GM12878 (cell line): Measurements from ENCODE around the gene REM2. TPM values are rescaled to one million over a fixed set of nuclear protein-coding genes. Genes with fewer than 3 reads are reported as not detected.

Experiments
- ATAC-seq: fragments of 200-7000 bp; cut with Tn5 transposase; 3 replicates; pipeline ENCODE4 v1.9.1; 2020; ENCODE audit warnings: mild to moderate bottlenecking, moderate library complexity
- BruUV-seq: library from RNA; stranded (reverse); fragments of 400-500 nt; replicated peaks from 2 replicates; lab custom pipeline; 2021; lab: Mats Ljungman, UMichigan
- CTCF ChIA-PET: fragments of 300-600 bp; sonication (Branson Sonifier 250); formaldehyde crosslinking; extraction: SDS; loops from one replicate; lab custom pipeline; 2021; ENCODE audit warnings: inconsistent platforms; lab: Yijun Ruan, JAX
- POLR2A ChIA-PET: fragments of 350-600 bp; formaldehyde crosslinking; extraction: SDS; loops from one replicate; lab custom pipeline; 2021; ENCODE audit warnings: inconsistent platforms; lab: Charles Lee
- RAD21 ChIA-PET: fragments of 300-600 bp; sonication (Branson Sonifier 250); formaldehyde crosslinking; loops from one replicate; lab custom pipeline; 2023; ENCODE audit warnings: antibody characterized with exemption; ENCODE audit not compliant: unreplicated experiment; lab: Charles Lee
- SMC1A ChIA-PET: fragments of 300-600 bp; sonication (Branson Sonifier 250); formaldehyde crosslinking; loops from one replicate; lab custom pipeline; 2023; ENCODE audit not compliant: unreplicated experiment, uncharacterized antibody; lab: Charles Lee
- DNase-seq: peaks from one replicate; pipeline ENCODE4 v3.0.0-alpha.2; 2011; ENCODE audit warnings: low read depth, low spot score
- FAIRE-seq: peaks from 3 replicates; lab custom pipeline; 2011; peaks lifted over from hg19 to GRCh38; lab: Jason Lieb, UNC
- H2AFZ ChIP-seq: 2 replicates; pipeline ENCODE4 v1.6.0; 2011; ENCODE audit warnings: low read depth, low read length, control low read depth; ENCODE audit not compliant: control insufficient read depth
- H3K27ac ChIP-seq: 2 replicates; pipeline ENCODE4 v1.5.1; 2011; ENCODE audit warnings: control low read depth; ENCODE audit not compliant: control insufficient read depth, insufficient read depth
- H3K27me3 ChIP-seq, 2 experiments: replicated peaks in 1 of 2; 2 replicates each; pipeline versions ENCODE4 v1.6.0 to v1.6.1; 2011; ENCODE audit warnings: low read length in 1 of 2; ENCODE audit not compliant: control insufficient read depth in 2 of 2, insufficient read depth in 2 of 2
- H3K36me3 ChIP-seq, 2 experiments: 2 replicates each; pipeline ENCODE4 v1.5.1; 2011; ENCODE audit warnings: low read length in 1 of 2; ENCODE audit not compliant: control insufficient read depth in 2 of 2, insufficient read depth in 2 of 2
- H3K4me1 ChIP-seq: 2 replicates; pipeline ENCODE4 v1.6.1; 2011; ENCODE audit warnings: mild to moderate bottlenecking, low read length, moderate library complexity, mixed read lengths; ENCODE audit not compliant: control insufficient read depth, insufficient read depth
- H3K4me2 ChIP-seq: 2 replicates; pipeline ENCODE4 v1.6.0; 2011; ENCODE audit warnings: control low read depth; ENCODE audit not compliant: control insufficient read depth, insufficient read depth
- H3K4me3 ChIP-seq: fragments of 200-600 bp; sonication (generic); 2 replicates; pipeline ENCODE4 v1.5.1; 2016
- H3K79me2 ChIP-seq: 2 replicates; pipeline ENCODE4 v1.6.0; 2011; ENCODE audit warnings: low read length; ENCODE audit not compliant: control insufficient read depth, insufficient read depth
- H3K9ac ChIP-seq: 2 replicates; pipeline ENCODE4 v1.8.0; 2011; ENCODE audit warnings: low read length, control low read depth, mixed read lengths; ENCODE audit not compliant: control insufficient read depth, insufficient read depth
- H3K9me3 ChIP-seq: replicated peaks from 3 replicates; pipeline ENCODE4 v1.5.1; 2011; ENCODE audit warnings: mild to moderate bottlenecking, low read length; ENCODE audit not compliant: control insufficient read depth, insufficient read depth
- H4K20me1 ChIP-seq: 2 replicates; pipeline ENCODE4 v1.6.0; 2011; ENCODE audit not compliant: control insufficient read depth, insufficient read depth
- CEBPB ChIP-seq, 2 experiments: fragments of 150-350 bp in 1 of 2; IDR thresholded peaks; 2 replicates each; pipeline ENCODE4 v1.6.1; 2012 to 2014; ENCODE audit warnings: low read depth in 2 of 2, low read length in 2 of 2, borderline replicate concordance in 1 of 2, inconsistent platforms in 1 of 2
- EZH2 ChIP-seq: IDR thresholded peaks from 2 replicates; pipeline ENCODE4 v1.6.1; 2012; ENCODE audit warnings: low read depth, mild to moderate bottlenecking, control low read depth, inconsistent platforms, low read length, borderline replicate concordance; ENCODE audit not compliant: control insufficient read depth
- KLF5 ChIP-seq: fragments of 450-650 bp; IDR thresholded peaks from 2 replicates; pipeline ENCODE4 v1.6.1; 2014; ENCODE audit warnings: mild to moderate bottlenecking; ENCODE audit not compliant: partially characterized antibody
- PKNOX1 ChIP-seq: fragments of 450-650 bp; IDR thresholded peaks from 2 replicates; pipeline ENCODE4 v1.6.1; 2016; ENCODE audit warnings: mild to moderate bottlenecking
- ZBTB33 ChIP-seq: fragments of 450-650 bp; IDR thresholded peaks from 2 replicates; pipeline ENCODE4 v1.6.1; 2017; ENCODE audit warnings: mild to moderate bottlenecking
- ZNF622 ChIP-seq: fragments of 450-650 bp; IDR thresholded peaks from 2 replicates; pipeline ENCODE4 v1.6.1; 2017; ENCODE audit warnings: mild to moderate bottlenecking, inconsistent platforms
- WGBS: methylation state at CpG from one replicate; pipeline ENCODE4 v1.1.6; 2016; ENCODE audit warnings: low lambda C conversion rate; ENCODE audit not compliant: insufficient replicate concordance, insufficient coverage; ENCODE audit errors: missing lambda C conversion rate; 5-methylcytosine and 5-hydroxymethylcytosine counted together
- in situ Hi-C: fragments of 300-500 bp; cut with MboI; formaldehyde crosslinking; loops from 9 replicates; pipeline ENCODE4 v1.14.3; 2018; ENCODE audit warnings: mixed read lengths
- intact Hi-C: fragments of 100-400 bp; cut with micrococcal nuclease; formaldehyde crosslinking; loops from one replicate; pipeline ENCODE4 v1.14.2; 2022; ENCODE audit not compliant: unreplicated experiment
- polyA plus RNA-seq, 11 experiments: library from polyadenylated mRNA; depleted of rRNA in 4 of 11; unstranded in 6 of 11; stranded (reverse) in 5 of 11; fragments of >200 nt; fragmentation: Nextera tagmentation in 4 of 11; fragmentation: Illumina TruSeq in 1 of 11; extraction: Ambion mirVana in 4 of 11; extraction: Trizol in 1 of 11; gene quantifications; 1 replicate in 1 of 11; 2 replicates in 10 of 11; pipeline versions ENCODE4 v1.2.1 to v1.2.3, GENCODE V29; 2011 to 2016; ENCODE audit warnings: inconsistent platforms in 2 of 11, missing spikeins in 2 of 11, low read depth in 1 of 11
- total RNA-seq, 4 experiments: library from RNA; depleted of rRNA in 3 of 4; stranded (reverse); fragments of >200 nt in 3 of 4; fragmentation: Illumina TruSeq in 1 of 4; extraction: Trizol in 1 of 4; gene quantifications; 2 replicates each; pipeline versions ENCODE4 v1.2.1 to v1.2.3, GENCODE V29; 2013 to 2021

Gene REM2
- total and polyA plus RNA-seq, 10 of the 15 experiments (the other 5 are each of a cell fraction or from before 2014, with no cell fraction given), result 0.27 to 1.5 (median 0.83) TPM

GRCh38 chr14:22932146-22932545 lies 49.1 kb downstream of the REM2 start:
- H3K4me1 ChIP-seq, result peaks cover 10% of the 10 kb centered on the region; the same call in 1 of the 2 replicates
- BruUV-seq, result no TSS peak
- H3K9ac ChIP-seq, result no peak overlapping the region
- intact Hi-C loops (no loop called here), in situ Hi-C loops (no loop called here)
- no peak overlapping the region for H2AFZ ChIP-seq
- peaks cover 19% of the 10 kb centered on the region for H3K79me2 ChIP-seq
- H3K27ac ChIP-seq, result no peak overlapping the region
- H3K36me3 ChIP-seq, result no peaks in the 10 kb centered on the region
- no peaks in the 10 kb centered on the region for H3K27me3 ChIP-seq
- ChIA-PET CTCF (interaction anchor here (3.2 to 3.4 kb wide), 2 partner anchors 40 to 45 kb away, joined by 32 to 34 read pairs; no protein-coding TSS in a partner anchor), POLR2A (interaction anchor here (0.6 to 1.0 kb wide), 3 partner anchors 41 to 375 kb away, joined by 3 to 5 read pairs (median 3); partner anchors contain the start of gene BCL2L2), RAD21 (no interaction called here), SMC1A (interaction anchor here (1.1 kb wide), 1 partner anchor 14 kb away, joined by 3 read pairs; no protein-coding TSS in a partner anchor)
- H4K20me1 ChIP-seq, result no peaks in the 10 kb centered on the region
- no peak for TF ChIP-seq PKNOX1
- no peak for TF ChIP-seq KLF5
- no peak for TF ChIP-seq ZBTB33
- no peak for TF ChIP-seq CEBPB (IDR thresholded peaks at IDR 0.05; ENCODE audit: borderline replicate concordance in 1 of 2, low read depth in 2 of 2, low read length in 2 of 2)
- no peak for TF ChIP-seq ZNF622
- no peak for TF ChIP-seq EZH2
- WGBS, result 96% methylated on average over 3 of the region's 3 CpGs
- H3K4me2 ChIP-seq, result no peak overlapping the region
- ATAC-seq, result no peak
- no peak overlapping the region for H3K4me3 ChIP-seq
- no peak for FAIRE-seq
- no peak for DNase-seq
- no peaks in the 10 kb centered on the region for H3K9me3 ChIP-seq
